ENCODE results near the gene AP2A2. TPM values are rescaled to one million over a fixed set of nuclear protein-coding genes. Genes with fewer than 3 reads are reported as not detected.

Gene AP2A2
- total RNA-seq, 2 donors from 2014 or later = 99.0 to 109 TPM

DNA sequence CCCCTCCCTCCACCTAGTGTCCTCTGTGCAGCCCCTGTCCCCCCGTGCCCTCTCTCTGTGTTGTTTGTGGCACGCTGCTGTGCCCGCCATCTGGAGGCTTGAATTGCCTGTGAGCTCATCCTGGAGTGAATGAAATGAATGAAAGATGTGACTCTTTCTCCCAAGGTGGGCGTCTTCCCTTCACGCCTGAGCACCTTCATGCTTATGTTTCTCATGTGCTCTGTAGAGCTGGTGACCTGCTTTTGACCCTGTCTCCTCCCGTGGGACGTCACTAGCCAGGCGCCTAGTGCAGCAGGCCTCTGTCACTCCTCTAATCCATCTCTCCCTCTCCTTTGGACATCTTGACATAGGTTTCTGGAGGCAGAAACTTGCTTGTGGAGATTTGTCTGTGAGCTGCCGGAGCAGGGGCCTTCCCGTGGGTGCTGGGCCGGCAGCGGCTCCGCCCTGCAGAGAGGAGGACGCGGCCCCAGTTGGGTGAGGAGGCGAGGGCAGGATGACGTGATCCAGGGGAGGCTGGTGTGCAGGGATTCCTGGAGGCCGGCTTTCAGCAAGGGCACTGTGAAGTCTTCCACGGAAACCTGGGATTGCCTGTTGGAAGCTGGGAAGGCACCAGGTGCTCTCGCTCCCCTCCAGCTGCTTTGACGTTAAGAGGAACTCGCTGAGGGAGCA is 70.2 kb downstream of the AP2A2 start:
- Histone ChIP-seq H3K27ac (no peak overlapping the region), H3K27me3 (replicated peaks; ENCODE audit: insufficient read depth) (no peaks in the 10 kb centered on the region), H3K4me3 (no peak overlapping the region), H3K9me3 (no peaks in the 10 kb centered on the region), H3K4me1 (ENCODE audit: control insufficient read depth in 1 of 2, low read depth in 2 of 2) (no peaks in the 10 kb centered on the region), H3K36me3 (peaks cover 42% of the 10 kb centered on the region)
- ATAC-seq (ENCODE audit: insufficient number of reproducible peaks, low FRiP score, low read depth) (no peak), DNase-seq (ENCODE audit: low spot score) (no peak)
- TF ChIP-seq, protein P1, sequence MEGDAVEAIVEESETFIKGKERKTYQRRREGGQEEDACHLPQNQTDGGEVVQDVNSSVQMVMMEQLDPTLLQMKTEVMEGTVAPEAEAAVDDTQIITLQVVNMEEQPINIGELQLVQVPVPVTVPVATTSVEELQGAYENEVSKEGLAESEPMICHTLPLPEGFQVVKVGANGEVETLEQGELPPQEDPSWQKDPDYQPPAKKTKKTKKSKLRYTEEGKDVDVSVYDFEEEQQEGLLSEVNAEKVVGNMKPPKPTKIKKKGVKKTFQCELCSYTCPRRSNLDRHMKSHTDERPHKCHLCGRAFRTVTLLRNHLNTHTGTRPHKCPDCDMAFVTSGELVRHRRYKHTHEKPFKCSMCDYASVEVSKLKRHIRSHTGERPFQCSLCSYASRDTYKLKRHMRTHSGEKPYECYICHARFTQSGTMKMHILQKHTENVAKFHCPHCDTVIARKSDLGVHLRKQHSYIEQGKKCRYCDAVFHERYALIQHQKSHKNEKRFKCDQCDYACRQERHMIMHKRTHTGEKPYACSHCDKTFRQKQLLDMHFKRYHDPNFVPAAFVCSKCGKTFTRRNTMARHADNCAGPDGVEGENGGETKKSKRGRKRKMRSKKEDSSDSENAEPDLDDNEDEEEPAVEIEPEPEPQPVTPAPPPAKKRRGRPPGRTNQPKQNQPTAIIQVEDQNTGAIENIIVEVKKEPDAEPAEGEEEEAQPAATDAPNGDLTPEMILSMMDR (IDR thresholded peaks at IDR 0.05) = no peak

DNA sequence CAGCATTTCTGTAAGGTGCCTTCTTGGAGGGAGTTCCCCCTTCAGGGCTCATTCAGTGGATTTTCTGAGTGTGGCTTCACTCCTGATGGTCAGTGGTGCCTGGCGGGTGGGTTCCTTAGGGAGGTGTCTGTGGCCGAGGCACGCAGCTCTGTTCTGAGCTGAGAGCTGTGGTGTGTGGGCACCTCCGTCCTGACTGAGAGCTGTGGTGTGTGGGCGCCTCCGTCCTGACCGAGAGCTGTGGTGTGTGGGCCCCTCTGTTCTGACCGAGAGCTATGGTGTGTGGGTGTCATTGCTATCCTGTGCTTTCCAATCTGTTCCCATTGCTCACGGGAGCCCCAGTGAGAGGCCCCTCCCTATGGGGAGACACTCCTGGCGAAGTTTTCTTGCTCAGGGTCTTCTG is 71.0 kb downstream of the AP2A2 start:
- Histone ChIP-seq H3K4me1 (ENCODE audit: control insufficient read depth in 1 of 2, low read depth in 2 of 2) (no peaks in the 10 kb centered on the region), H3K27me3 (replicated peaks; ENCODE audit: insufficient read depth) (no peaks in the 10 kb centered on the region), H3K27ac (no peak overlapping the region), H3K36me3 (peaks cover 50% of the 10 kb centered on the region), H3K9me3 (no peaks in the 10 kb centered on the region), H3K4me3 (no peak overlapping the region)
- ATAC-seq (ENCODE audit: insufficient number of reproducible peaks, low FRiP score, low read depth) (no peak), DNase-seq (ENCODE audit: low spot score) (no peak)
- TF ChIP-seq, protein P1 (IDR thresholded peaks at IDR 0.05) = no peak

DNA sequence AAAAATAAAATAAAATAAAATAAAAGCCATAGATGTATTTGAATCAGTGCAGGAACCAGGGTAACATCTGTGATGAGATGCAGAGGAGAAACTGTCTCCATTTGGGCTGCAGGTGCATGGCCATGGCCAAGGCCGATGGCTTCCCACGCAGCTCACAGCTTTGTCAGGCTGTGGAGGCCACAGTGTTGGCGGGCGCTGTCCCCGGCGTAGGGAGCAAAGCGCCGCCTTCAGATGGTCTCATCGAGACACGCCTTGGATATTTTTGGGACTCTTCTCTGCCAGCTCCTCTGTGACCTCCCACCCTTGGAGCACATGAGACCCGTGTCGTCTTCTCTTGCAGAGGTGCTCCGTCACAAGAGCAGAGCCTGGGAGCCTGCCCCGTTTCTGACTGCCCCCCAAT is 72.2 kb downstream of the AP2A2 start:
- no peaks in the 10 kb centered on the region for H3K27me3 ChIP-seq (replicated peaks; ENCODE audit: insufficient read depth)
- H3K36me3 ChIP-seq = peaks cover 41% of the 10 kb centered on the region
- no peak overlapping the region for H3K4me3 ChIP-seq
- ATAC-seq (ENCODE audit: insufficient number of reproducible peaks, low FRiP score, low read depth) (no peak), DNase-seq (ENCODE audit: low spot score) (no peak)
- TF ChIP-seq, protein P1 (IDR thresholded peaks at IDR 0.05) = no peak
- H3K4me1 ChIP-seq (ENCODE audit: control insufficient read depth in 1 of 2, low read depth in 2 of 2) = no peaks in the 10 kb centered on the region
- H3K27ac ChIP-seq = no peak overlapping the region
- no peaks in the 10 kb centered on the region for H3K9me3 ChIP-seq

DNA sequence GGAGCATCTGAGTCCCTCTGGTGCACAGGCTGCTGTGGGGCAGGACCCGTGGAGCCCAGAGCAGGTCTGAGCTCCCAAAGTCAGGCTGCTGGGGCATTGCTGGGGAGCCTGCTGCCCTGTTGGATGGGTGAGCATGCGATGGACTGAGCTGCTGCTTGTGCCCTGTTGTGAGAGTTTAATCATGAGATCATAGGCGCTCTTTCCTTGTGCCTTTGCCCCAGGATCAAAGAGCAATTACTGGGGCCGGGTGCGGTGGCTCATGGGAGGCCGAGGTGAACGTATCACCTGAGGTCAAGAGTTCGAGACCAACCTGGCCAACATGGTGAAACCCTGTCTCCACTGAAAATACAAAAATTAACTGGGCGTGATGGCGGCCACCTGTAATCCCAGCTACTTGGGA is 73.3 kb downstream of the AP2A2 start:
- Histone ChIP-seq H3K27ac (no peak overlapping the region), H3K9me3 (no peaks in the 10 kb centered on the region), H3K4me1 (ENCODE audit: control insufficient read depth in 1 of 2, low read depth in 2 of 2) (no peaks in the 10 kb centered on the region), H3K27me3 (replicated peaks; ENCODE audit: insufficient read depth) (no peaks in the 10 kb centered on the region), H3K36me3 (peaks cover 35% of the 10 kb centered on the region), H3K4me3 (no peak overlapping the region)
- ATAC-seq (ENCODE audit: insufficient number of reproducible peaks, low FRiP score, low read depth) = no peak
- TF ChIP-seq, protein P1 (IDR thresholded peaks at IDR 0.05) = no peak
- DNase-seq (ENCODE audit: low spot score) = no peak

DNA sequence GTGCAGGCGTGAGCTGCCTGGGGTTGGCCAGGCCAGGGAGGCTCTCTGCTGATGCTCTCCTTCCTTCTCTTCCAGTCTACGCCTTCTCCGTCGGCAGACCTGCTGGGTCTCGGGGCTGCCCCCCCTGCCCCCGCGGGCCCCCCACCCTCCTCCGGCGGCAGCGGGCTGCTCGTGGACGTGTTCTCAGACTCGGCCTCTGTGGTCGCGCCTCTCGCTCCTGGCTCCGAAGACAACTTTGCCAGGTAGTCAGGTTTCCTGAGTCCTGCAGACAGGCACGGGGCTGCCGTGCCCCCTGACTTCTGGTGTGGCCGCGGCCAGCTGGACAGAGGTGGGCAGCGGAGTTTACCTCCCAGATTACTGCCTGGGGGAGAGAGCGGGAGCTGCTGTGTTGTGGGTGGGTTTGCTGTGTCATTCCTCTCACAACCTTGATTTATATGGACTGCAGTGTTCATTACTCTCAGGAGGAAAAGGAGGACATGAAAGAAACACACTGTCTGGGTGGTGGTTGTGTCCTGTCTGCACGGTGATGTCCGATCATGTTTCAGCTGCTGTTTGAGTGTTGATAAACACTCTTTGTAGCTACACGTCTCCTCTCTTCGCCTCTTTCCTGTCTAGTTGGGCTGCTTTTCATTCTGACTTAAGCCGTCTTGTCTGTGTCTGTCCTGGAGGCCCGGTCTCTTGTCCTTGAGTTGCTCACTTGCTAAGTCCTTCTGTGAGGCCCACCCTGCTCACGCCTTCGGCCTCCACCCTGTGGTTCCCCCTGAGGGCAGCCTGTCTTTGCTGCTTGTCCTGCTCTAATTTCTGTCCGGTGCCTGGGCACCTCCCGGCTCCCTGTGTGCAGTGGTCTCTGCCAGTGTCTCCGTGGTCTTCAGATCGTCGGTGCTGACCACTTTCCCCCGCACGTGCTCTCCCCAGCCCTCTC is 74.9 kb downstream of the AP2A2 start:
- no peak for DNase-seq (ENCODE audit: low spot score)
- no peak overlapping the region for H3K27ac ChIP-seq
- no peaks in the 10 kb centered on the region for H3K4me1 ChIP-seq (ENCODE audit: control insufficient read depth in 1 of 2, low read depth in 2 of 2)
- no peak for ATAC-seq (ENCODE audit: insufficient number of reproducible peaks, low FRiP score, low read depth)
- peaks cover 38% of the 10 kb centered on the region for H3K36me3 ChIP-seq
- TF ChIP-seq, protein P1 (IDR thresholded peaks at IDR 0.05) = no peak
- no peaks in the 10 kb centered on the region for H3K9me3 ChIP-seq
- no peaks in the 10 kb centered on the region for H3K27me3 ChIP-seq (replicated peaks; ENCODE audit: insufficient read depth)
- no peak overlapping the region for H3K4me3 ChIP-seq

All from thoracic aorta (tissue), 2 donors.